HCT116 (cell line): ENCODE measurements around the gene WLS. TPM values are rescaled to one million over a fixed set of nuclear protein-coding genes. Genes with fewer than 3 reads are reported as not detected.
A peak's percentile ranks its signal among the peaks of the same experiment; 100 is the strongest.

Experiments used
- ATAC-seq: fragments of 200-7000 bp; cut with Tn5 transposase; 2 replicates; pipeline ENCODE4 v1.9.1; 2020; ENCODE audit warnings: mild to moderate bottlenecking, moderate library complexity
- BruUV-seq: library from RNA; stranded (reverse); fragments of 400-500 nt; replicated peaks from 2 replicates; lab custom pipeline; 2021; lab: Mats Ljungman, UMichigan
- CTCF ChIA-PET: fragments of 300-600 bp; sonication (Branson Sonifier 250); formaldehyde crosslinking; loops from one replicate; lab custom pipeline; 2021; ENCODE audit warnings: antibody characterized with exemption; lab: Charles Lee
- POLR2A ChIA-PET: fragments of 300-600, 350-600 bp; sonication (Branson Sonifier 250); formaldehyde crosslinking; loops from one replicate; lab custom pipeline; 2021; ENCODE audit warnings: antibody characterized with exemption; lab: Charles Lee
- RAD21 ChIA-PET, 2 experiments: fragments of 300-600 bp; sonication (Branson Sonifier 250); formaldehyde crosslinking; loops; one replicate each; lab custom pipeline; 2023; ENCODE audit warnings: low total read pairs in 2 of 2; ENCODE audit not compliant: uncharacterized antibody in 2 of 2, unreplicated experiment in 2 of 2, low non-redundant PET in 1 of 2; lab: Charles Lee
- DNase-seq: peaks from one replicate; pipeline ENCODE4 v3.0.0-alpha.2; 2010; ENCODE audit warnings: low read depth, low spot score
- H2AFZ ChIP-seq: fragments of 200-600 bp; shearing (Covaris generic), sonication (generic); 2 replicates; pipeline ENCODE4 v1.6.1; 2017; ENCODE audit warnings: low read depth, mixed run types, mixed read lengths, antibody characterized with exemption, low read length; ENCODE audit not compliant: poor library complexity, severe bottlenecking
- H3K27ac ChIP-seq: 2 replicates; pipeline ENCODE4 v1.5.1; 2012; ENCODE audit warnings: low read depth, low read length
- H3K27me3 ChIP-seq: fragments of 200-600 bp; sonication (generic); 2 replicates; pipeline ENCODE4 v1.6.1; 2016; ENCODE audit warnings: mixed run types, low read length, mixed read lengths; ENCODE audit not compliant: insufficient read depth
- H3K36me3 ChIP-seq, 2 experiments: fragments of 200-500 bp in 1 of 2; fragments of 200-600 bp in 1 of 2; sonication (Bioruptor generic) in 1 of 2; sonication (generic) in 1 of 2; 2 replicates each; pipeline versions ENCODE4 v1.5.1 to v1.6.1; 2014 to 2016; ENCODE audit warnings: low read length in 2 of 2, inconsistent platforms in 1 of 2, mixed read lengths in 1 of 2, mixed run types in 1 of 2; ENCODE audit not compliant: insufficient read depth in 2 of 2, control insufficient read depth in 1 of 2
- H3K4me1 ChIP-seq, 2 experiments: fragments of 200-600 bp in 1 of 2; sonication (generic) in 1 of 2; 2 replicates each; pipeline versions ENCODE4 v1.5.1 to v1.6.1; 2012 to 2017; ENCODE audit warnings: low read length in 2 of 2, inconsistent platforms in 1 of 2, mild to moderate bottlenecking in 1 of 2, mixed read lengths in 1 of 2, mixed run types in 1 of 2, moderate library complexity in 1 of 2; ENCODE audit not compliant: insufficient read depth in 2 of 2, control insufficient read depth in 1 of 2
- H3K4me2 ChIP-seq: fragments of 200-600 bp; sonication (generic); 2 replicates; pipeline ENCODE4 v1.6.1; 2017; ENCODE audit warnings: mixed run types, low read length, mixed read lengths
- H3K4me3 ChIP-seq, 2 experiments: fragments of 200-600 bp in 1 of 2; sonication (generic) in 1 of 2; replicated peaks in 1 of 2; 2 replicates each; pipeline ENCODE4 v1.5.1; 2011 to 2016; ENCODE audit warnings: low read length in 2 of 2, control low read depth in 1 of 2, low read depth in 1 of 2, mild to moderate bottlenecking in 1 of 2, mixed read lengths in 1 of 2, mixed run types in 1 of 2
- H3K79me2 ChIP-seq: fragments of 200-600 bp; sonication (generic); 2 replicates; pipeline ENCODE4 v1.6.1; 2017; ENCODE audit warnings: mild to moderate bottlenecking, mixed run types, low read length, moderate library complexity, mixed read lengths; ENCODE audit not compliant: insufficient read depth
- H3K9ac ChIP-seq: fragments of 200-600 bp; sonication (generic); 2 replicates; pipeline ENCODE4 v1.6.1; 2016; ENCODE audit warnings: low read length, mixed read lengths
- H3K9me2 ChIP-seq: fragments of 200-600 bp; sonication (generic), shearing (Covaris generic); 2 replicates; pipeline ENCODE4 v1.6.1; 2017; ENCODE audit warnings: mixed run types, mild to moderate bottlenecking, moderate library complexity; ENCODE audit not compliant: insufficient read depth
- H3K9me3 ChIP-seq, 2 experiments: fragments of 200-500 bp in 1 of 2; fragments of 200-600 bp in 1 of 2; sonication (Bioruptor generic) in 1 of 2; sonication (generic) in 1 of 2; 2 replicates each; pipeline ENCODE4 v1.6.1; 2014 to 2017; ENCODE audit warnings: low read length in 2 of 2, mixed read lengths in 2 of 2, inconsistent platforms in 1 of 2, low read depth in 1 of 2, mild to moderate bottlenecking in 1 of 2, mixed run types in 1 of 2, moderate library complexity in 1 of 2; ENCODE audit not compliant: control insufficient read depth in 1 of 2, insufficient read depth in 1 of 2
- H4K20me1 ChIP-seq: fragments of 200-600 bp; sonication (generic), shearing (Covaris generic); 2 replicates; pipeline ENCODE4 v1.6.1; 2017; ENCODE audit warnings: mixed run types, mild to moderate bottlenecking, moderate library complexity; ENCODE audit not compliant: insufficient read depth
- CBX3 ChIP-seq: IDR thresholded peaks from 2 replicates; pipeline ENCODE4 v1.6.1; 2012; ENCODE audit warnings: low read depth
- EGR1 ChIP-seq: IDR thresholded peaks from 2 replicates; pipeline ENCODE4 v1.6.1; 2012; ENCODE audit warnings: low read depth
- FOSL1 ChIP-seq: IDR thresholded peaks from 2 replicates; pipeline ENCODE4 v1.6.1; 2012; ENCODE audit warnings: low read depth
- POLR2A ChIP-seq: IDR thresholded peaks from 2 replicates; pipeline ENCODE4 v1.7.0; 2011; ENCODE audit warnings: borderline replicate concordance; ENCODE audit not compliant: insufficient read depth, insufficient read length; ENCODE audit errors: extremely low read depth
- SP1 ChIP-seq: IDR thresholded peaks from 2 replicates; pipeline ENCODE4 v1.6.1; 2012; ENCODE audit warnings: low read depth
- TCF7L2 ChIP-seq: IDR thresholded peaks from 2 replicates; pipeline ENCODE4 v1.7.0; 2011; ENCODE audit warnings: borderline replicate concordance, inconsistent platforms; ENCODE audit not compliant: insufficient read depth, insufficient read length; ENCODE audit errors: extremely low read depth
- YY1 ChIP-seq: IDR thresholded peaks from 2 replicates; pipeline ENCODE4 v1.6.1; 2011; ENCODE audit warnings: low read length, low read depth, moderate library complexity, mild to moderate bottlenecking; ENCODE audit not compliant: insufficient replicate concordance; ENCODE audit errors: extremely low read depth
- ZFX ChIP-seq: fragments of 450-650 bp; IDR thresholded peaks from 2 replicates; pipeline ENCODE4 v1.6.1; 2017
- intact Hi-C: fragments of 100-400 bp; cut with micrococcal nuclease; formaldehyde crosslinking; loops from 2 replicates; pipeline ENCODE4 v1.10.0; 2022
- total RNA-seq: library from RNA; stranded (reverse); gene quantifications from one replicate; pipeline ENCODE4 v1.2.1, GENCODE V29; 2021; ENCODE audit not compliant: unreplicated experiment
- TF ChIP-seq, protein P1 (sequence below): IDR thresholded peaks from 2 replicates; pipeline ENCODE4 v1.6.1; 2011; ENCODE audit warnings: mild to moderate bottlenecking, low read length, moderate library complexity; ENCODE audit not compliant: insufficient replicate concordance; ENCODE audit errors: extremely low read depth
- TF ChIP-seq, protein P2 (sequence below): IDR thresholded peaks from 2 replicates; pipeline ENCODE4 v1.6.1; 2012

The WLS gene
- total RNA-seq, 1 experiment from 2014 or later, result 38.0 TPM

DNA sequence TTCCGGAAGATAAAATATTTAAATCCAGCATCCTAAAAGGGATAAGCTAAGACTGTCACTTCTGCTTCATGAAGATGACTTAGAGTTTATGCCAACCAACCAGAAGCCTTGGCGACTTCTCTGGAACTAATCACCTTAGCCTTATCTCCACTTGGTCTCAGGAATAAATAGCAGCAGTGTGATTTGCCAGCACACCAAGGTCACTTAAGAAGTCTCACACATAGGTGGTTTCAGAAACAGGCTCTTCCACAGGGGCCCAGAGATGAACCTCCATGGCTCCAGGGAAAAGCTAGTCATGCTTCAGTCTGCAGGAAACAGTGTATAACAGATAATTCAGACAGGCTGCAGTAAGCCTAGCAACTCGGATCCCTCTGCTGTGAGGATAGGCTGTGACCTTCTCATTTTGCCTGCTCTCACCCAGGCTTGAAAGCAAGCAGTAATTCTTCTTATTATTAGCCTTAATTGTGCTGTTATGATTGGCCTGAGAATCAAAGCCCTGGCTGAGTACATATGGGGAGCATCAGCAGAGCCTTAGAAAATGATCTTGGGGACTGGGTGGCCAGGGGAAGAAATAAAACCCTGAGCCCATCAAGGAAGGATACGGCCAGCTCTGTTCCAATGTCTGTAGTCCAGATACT lies 84.7 kb downstream of the WLS start (continued):
- TF ChIP-seq, protein P1, sequence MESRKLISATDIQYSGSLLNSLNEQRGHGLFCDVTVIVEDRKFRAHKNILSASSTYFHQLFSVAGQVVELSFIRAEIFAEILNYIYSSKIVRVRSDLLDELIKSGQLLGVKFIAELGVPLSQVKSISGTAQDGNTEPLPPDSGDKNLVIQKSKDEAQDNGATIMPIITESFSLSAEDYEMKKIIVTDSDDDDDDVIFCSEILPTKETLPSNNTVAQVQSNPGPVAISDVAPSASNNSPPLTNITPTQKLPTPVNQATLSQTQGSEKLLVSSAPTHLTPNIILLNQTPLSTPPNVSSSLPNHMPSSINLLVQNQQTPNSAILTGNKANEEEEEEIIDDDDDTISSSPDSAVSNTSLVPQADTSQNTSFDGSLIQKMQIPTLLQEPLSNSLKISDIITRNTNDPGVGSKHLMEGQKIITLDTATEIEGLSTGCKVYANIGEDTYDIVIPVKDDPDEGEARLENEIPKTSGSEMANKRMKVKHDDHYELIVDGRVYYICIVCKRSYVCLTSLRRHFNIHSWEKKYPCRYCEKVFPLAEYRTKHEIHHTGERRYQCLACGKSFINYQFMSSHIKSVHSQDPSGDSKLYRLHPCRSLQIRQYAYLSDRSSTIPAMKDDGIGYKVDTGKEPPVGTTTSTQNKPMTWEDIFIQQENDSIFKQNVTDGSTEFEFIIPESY, result no peak
- TF ChIP-seq POLR2A (no peak), EGR1 (no peak)

DNA sequence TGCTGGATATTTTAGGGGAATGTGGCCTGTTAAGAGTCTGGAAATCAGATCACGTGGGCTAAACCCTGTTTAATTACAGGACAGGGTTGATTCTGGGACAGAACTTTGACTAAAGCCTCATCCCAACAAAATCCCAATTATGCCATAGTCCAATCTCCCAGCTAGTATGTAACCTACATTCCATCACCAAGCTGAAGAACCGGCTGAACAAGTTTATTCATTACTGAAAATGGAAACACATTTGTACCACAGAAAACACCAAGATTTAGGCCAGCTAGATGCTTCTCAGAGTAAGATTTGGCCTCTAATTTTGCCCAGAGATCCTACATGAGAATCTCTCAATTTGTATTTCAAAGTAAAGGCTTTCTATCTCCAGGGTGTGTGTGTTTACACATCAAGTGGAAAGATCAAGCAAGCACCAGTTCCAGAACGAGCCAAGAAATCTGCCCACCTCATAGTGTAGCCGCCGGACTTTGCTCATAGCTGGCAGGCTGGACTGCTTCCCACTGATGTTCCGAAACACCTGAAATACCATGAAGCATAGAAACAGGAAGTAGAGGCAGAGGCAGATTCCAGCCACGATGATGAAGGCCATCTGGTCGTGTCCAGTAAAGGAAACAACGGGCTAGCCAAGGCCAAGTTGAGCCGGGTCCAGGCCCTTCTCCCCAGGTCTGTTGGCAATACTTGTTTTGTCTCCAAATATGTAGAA lies 86.8 kb downstream of the WLS start:
- intact Hi-C loops, result no loop called here
- TF ChIP-seq CBX3 (no peak), FOSL1 (no peak), SP1 (no peak), ZFX (no peak), TCF7L2 (no peak), POLR2A (no peak), YY1 (no peak)
- TF ChIP-seq, protein P2, sequence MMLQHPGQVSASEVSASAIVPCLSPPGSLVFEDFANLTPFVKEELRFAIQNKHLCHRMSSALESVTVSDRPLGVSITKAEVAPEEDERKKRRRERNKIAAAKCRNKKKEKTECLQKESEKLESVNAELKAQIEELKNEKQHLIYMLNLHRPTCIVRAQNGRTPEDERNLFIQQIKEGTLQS, result no peak
- CTCF ChIA-PET, result no interaction called here

More for the DNA sequence above, 86.8 kb downstream of the WLS start:
- BruUV-seq, result no TSS peak
- Histone ChIP-seq H3K36me3 (peaks cover 3 to 19% of the 10 kb centered on the region in 2 experiments; a peak in 1 of 4 replicates), H3K27me3 (no peaks in the 10 kb centered on the region), H2AFZ (no peak overlapping the region), H3K4me3 (no peak overlapping the region), H3K4me2 (peak overlapping the region; percentile 9), H3K9ac (no peak overlapping the region), H3K79me2 (no peaks in the 10 kb centered on the region), H3K9me2 (no peaks in the 10 kb centered on the region), H3K27ac (no peak overlapping the region), H3K9me3 (no peaks in the 10 kb centered on the region), H4K20me1 (no peaks in the 10 kb centered on the region), H3K4me1 (peaks cover 3 to 9% of the 10 kb centered on the region in 2 experiments; a peak in 2 of 4 replicates)
- POLR2A ChIA-PET, result no interaction called here
- RAD21 ChIA-PET, result interaction anchor here in 1 of 2 experiments (0.6 kb wide), 1 partner anchor 197 kb away, joined by 3 read pairs; no protein-coding TSS in a partner anchor
- DNase-seq, result no peak
- ATAC-seq, result no peak
